DMS153 (cell line): ENCODE data around the gene HYLS1.
"Not testable (repeated sequence)": the region's sequence is repeated elsewhere in the genome, so short reads cannot be mapped to it uniquely, and the experiment has no call there.

Source experiments
- DNase-seq: peaks from one replicate; lab custom pipeline; 2025; lab: John Stamatoyannopoulos, UW

The HYLS1 gene

DNA sequence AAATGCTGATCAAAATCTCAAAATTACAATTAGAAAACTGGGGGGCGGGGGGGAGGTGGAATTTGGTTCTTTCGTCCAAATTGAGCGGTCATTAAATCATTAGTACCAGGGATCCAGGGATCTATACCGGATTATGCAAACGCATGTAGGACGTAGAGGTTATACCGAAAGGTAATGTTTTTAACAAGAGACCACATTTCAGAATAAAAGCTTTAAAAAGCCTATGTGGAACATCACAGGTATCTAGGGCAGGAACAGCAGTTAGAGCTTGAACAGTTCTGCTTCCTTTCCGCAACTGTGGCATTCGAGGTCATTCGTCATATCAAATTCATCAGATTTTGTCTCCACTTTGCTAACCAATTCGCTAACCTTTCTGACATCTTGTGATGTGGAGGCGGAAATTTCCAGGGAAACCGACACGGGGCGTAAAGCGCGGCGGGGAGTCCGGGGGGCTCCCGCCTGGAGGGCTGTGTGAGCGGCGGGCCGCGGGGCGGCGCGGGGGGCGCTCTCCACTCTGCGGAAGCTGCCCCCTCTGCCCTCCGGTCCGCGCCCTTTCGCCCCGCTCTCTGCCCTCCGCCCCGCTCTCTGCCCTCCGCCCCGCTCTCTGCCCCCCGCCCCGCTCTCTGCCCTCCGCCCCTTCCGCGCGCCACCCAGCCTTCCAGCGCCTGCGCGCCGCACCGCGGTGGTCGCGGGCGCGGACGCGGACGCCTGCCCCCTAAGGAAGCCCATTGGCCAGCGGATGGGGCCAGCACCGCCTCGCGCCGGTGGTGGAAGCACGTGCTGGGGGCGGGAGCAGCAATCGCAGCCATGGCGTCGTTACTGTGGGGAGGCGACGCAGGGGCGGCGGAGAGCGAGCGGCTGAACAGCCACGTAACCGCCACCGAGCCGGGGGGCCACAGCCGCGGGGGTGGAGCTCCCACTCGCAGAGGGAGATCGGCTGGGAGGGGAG, 16.5 kb downstream of the HYLS1 start, which contains the start of gene DDX25:
Gene DDX25, plus strand, starts transcription at position 798 of the 949 bp plus-strand sequence. Its CDS starts 10 bp downstream, at position 808.
- DNase-seq = peak; percentile 26

DNA sequence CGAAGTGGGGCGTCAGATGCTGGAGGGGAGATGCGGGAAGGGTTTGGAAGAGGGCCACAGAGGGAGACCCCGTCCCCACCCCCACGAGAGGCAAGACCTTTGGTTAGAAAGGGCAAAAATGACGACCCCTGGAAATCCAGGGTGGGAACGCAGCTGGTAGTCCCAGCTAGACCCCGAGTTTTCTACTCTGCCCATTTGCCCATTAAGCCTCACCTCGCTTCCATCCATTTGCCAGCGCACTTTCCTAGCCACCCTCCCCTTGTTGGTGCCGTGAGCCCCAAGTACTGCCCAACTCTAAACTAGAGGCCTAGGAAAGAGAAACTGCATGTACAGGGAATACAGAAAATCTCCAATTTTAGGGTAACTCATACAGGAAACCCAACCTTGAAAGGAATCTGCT, 17.2 kb downstream of the HYLS1 start:
- no peak for DNase-seq

GRCh38 chr11:125910226-125910849, 22.9 kb downstream of the HYLS1 start:
- no peak for DNase-seq

GRCh38 chr11:125914601-125915000, 27.1 kb downstream of the HYLS1 start:
- DNase-seq = not testable (repeated sequence)

GRCh38 chr11:125916683-125917347, 29.3 kb downstream of the HYLS1 start:
- peak; percentile 49 for DNase-seq

- no peak for DNase-seq
These were observed 30.8 kb downstream of the HYLS1 start for GRCh38 chr11:125918140-125918840.

DNA sequence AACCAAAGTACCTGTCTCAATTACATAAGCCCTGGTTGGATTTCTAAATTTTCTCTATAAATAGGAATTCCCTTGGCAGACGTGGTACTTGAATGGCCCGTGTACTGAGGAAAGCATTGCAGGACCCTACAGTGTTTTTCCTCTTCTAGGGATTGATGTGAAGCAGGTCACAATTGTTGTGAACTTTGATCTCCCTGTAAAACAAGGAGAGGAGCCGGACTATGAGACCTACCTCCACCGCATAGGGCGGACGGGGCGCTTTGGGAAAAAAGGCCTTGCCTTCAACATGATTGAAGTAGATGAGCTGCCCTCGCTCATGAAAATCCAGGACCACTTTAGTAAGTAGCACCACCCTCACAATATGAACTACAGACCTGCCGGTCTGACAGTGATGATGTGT, 33.6 kb downstream of the HYLS1 start:
- no peak for DNase-seq

GRCh38 chr11:125922156-125922555, 34.7 kb downstream of the HYLS1 start:
- DNase-seq = no peak

- DNase-seq = peak; percentile 35
These were observed 35.6 kb downstream of the HYLS1 start for GRCh38 chr11:125923012-125923579.

- no peak for DNase-seq
These were observed 36.2 kb downstream of the HYLS1 start for GRCh38 chr11:125923633-125924032.

DNA sequence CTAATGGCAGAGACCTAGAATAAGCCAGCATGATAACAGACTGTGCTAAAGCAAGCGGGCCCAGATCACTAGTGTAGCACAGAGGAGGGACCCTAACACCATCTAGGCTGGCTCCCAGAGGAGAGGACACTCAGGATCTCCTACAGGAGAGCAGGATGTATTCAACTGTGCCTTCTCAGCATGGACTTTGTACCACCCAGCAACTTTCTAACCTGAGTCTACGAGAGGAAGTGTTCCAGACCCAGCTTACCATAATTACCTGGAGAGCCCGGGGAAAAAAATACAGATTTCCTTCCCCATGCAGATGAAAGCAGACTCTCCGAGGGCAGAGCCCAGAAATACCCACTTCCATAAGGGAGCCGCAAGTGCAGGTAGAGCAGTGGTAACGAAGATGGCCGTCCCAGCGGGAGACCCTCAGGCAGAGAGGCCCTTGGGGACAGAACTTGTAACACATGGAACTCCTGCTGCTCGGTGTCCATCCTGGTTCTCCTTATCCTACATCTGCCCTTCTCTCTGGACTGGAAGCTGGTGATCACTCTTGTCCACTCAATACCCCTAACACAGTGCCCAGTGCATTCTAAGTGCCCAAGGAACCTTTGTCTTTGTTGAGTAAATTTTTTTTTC, 37.0 kb downstream of the HYLS1 start:
- no peak for DNase-seq

DNA sequence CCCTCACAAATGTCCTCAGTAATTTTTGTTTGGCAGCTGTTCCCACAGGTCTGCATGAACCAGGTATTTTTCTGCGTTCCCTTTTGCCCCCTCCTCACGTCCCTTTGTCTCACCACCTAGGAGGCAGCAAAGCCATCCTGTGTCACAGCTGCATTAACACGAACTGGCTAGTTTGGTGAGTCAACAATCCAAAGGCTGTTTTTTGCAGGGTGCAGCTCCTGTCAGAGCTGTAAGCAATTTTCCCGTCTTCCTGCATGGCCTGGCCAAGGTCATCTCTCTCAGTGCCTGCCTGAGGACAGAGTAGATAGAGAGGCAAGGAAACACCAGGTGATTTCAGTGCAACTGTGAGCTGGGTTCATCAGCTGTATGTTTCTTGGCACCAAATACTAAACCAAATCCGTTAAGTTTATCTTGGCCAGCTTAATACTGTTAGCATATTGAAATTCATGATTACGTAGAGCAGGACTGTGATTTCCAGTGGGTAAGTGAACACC, 37.8 kb downstream of the HYLS1 start:
- no peak for DNase-seq

DNA sequence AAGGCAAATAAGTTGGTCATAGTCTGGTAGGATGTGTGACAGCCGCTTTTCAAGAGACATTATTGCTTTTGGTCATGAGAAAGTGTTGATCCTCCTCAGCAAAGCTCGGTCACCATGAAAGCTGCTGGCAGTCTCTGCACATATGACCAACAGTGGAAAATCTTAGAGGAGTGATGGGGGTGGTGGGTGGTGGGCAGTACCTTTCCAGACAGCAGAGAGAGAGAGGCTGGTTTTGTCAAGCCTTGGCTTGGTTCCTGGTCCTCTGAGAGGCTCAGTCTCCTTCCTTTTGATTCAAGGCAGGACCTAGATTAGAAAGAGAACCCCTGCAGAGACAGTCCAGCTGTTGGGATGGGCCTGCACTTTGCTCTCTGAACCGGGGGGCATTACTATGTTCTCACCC, 38.3 kb downstream of the HYLS1 start:
- no peak for DNase-seq

- DNase-seq = no peak
These were observed 39.2 kb downstream of the HYLS1 start for GRCh38 chr11:125926682-125927081.

DNA sequence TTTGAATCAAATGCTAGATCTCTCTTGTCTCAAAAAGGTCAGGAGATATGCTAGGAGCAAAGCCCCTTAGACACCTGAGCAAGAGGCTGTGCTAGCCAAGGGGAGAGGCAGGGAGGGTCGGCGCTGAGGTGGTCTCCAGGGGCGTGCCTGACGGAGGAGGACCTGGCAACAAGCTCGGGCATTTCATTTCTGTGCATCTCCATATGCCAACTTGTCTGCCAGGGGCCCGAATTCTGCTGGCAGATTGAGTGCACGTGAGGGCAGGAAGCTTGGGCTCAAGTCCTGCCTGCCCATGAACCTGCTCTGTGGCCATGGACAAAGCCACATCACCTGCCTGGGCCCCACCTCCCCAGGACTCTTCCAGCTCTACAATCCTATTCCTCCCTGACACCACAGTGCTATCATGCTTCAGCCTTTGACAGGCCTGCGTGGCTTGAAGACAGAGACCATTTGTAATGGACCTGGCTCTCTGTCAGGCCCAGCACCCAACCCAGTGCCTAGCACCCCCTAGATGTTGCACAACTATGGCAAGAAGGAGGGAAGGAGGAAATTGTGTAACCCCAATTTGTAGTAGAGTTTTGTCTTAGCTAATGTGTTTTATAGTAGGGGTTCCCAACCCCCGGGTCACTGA, 42.1 kb downstream of the HYLS1 start:
- DNase-seq = no peak

DNA sequence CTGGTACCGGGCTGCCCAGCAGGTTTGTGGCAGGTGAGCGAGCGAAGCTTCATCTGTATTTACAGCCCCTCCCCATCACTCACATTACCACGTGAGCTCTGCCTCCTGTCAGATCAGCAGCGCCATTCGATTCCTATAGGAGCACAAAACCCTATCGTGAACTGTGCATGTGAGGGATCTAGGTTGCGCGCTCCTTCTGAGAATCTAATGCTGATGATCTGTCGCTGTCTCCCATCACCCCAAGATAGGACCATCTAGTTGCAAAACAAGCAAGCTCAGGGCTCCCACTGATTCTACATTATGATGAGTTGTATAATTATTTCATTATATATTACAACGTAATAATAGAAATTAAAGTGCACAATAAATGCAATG, 42.6 kb downstream of the HYLS1 start:
- no peak for DNase-seq

- no peak for DNase-seq
These were observed 43.6 kb downstream of the HYLS1 start for GRCh38 chr11:125931116-125931515.

DNA sequence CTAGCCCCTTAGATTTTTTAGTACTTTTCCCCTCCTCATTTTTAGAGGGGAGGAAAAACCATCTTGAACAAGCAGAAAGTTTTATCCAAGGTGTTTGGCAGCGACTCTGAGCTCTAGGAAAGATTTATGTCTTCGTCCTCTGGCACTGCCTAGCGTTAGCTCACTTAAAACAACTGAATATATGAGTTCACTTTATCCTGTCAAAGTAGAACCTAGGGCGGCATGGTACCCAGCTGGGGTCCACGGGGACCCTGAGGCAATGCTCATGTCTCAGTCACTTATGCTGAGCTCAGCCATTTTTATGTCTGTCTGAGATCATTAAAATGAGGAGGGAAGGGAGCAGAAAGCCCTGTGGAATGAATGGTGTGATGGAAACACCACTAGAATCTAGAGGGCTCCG, 44.2 kb downstream of the HYLS1 start:
- DNase-seq = no peak

DNA sequence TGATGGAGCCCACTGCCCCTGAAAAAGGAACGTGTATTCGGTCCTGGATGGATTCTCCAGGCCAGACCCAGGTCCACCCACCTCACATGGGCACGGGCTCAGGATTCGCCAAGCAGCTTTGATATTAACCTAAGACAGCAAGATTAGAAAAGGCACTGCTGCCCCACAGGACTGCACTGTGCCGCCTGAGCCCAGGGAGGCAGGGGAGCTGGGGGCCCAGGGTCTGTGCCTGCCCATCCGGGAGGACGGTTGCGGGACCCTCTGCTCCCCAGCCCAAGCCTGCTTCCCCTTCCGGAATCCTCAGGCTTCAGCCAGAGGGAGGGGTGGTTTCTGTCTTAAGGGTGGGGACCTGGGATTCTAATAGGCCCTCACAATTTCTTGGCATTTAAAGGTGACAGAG, 44.8 kb downstream of the HYLS1 start:
- no peak for DNase-seq

GRCh38 chr11:125933030-125933813, 45.8 kb downstream of the HYLS1 start:
- no peak for DNase-seq
